GM23338 (cell line): Measurements from ENCODE around the gene TMEM244. TPM values are rescaled to one million over a fixed set of nuclear protein-coding genes. Genes with fewer than 3 reads are reported as not detected.

Experiments
- ATAC-seq: fragments of 200-7000 bp; cut with Tn5 transposase; 3 replicates; pipeline ENCODE4 v1.9.1; 2020
- DNase-seq: peaks from one replicate; pipeline ENCODE4 v3.0.0-alpha.2; 2015; ENCODE audit warnings: low spot score
- H2AFZ ChIP-seq: fragments of 200-600 bp; sonication (generic); 2 replicates; pipeline ENCODE4 v1.8.0; 2016; ENCODE audit warnings: antibody characterized with exemption, mild to moderate bottlenecking, moderate library complexity
- H3F3A ChIP-seq: fragments of 200-600 bp; sonication (generic); replicated peaks from 2 replicates; pipeline ENCODE4 v1.8.0; 2017; ENCODE audit warnings: antibody characterized with exemption, mixed run types, low read depth
- H3K27ac ChIP-seq: fragments of 200-600 bp; sonication (generic); 2 replicates; pipeline ENCODE4 v1.6.1; 2016; ENCODE audit warnings: low read depth
- H3K27me3 ChIP-seq: fragments of 200-600 bp; sonication (generic); 2 replicates; pipeline ENCODE4 v1.8.0; 2016; ENCODE audit warnings: mild to moderate bottlenecking, mixed run types, moderate library complexity; ENCODE audit not compliant: insufficient read depth
- H3K36me3 ChIP-seq: fragments of 200-600 bp; sonication (generic); 2 replicates; pipeline ENCODE4 v1.8.0; 2016; ENCODE audit warnings: mild to moderate bottlenecking; ENCODE audit not compliant: insufficient read depth
- H3K4me1 ChIP-seq: fragments of 200-600 bp; sonication (generic); 2 replicates; pipeline ENCODE4 v1.8.0; 2016; ENCODE audit warnings: mild to moderate bottlenecking, moderate library complexity; ENCODE audit not compliant: insufficient read depth
- H3K4me2 ChIP-seq: fragments of 200-600 bp; sonication (generic); 2 replicates; pipeline ENCODE4 v1.7.1; 2017; ENCODE audit warnings: mixed run types
- H3K4me3 ChIP-seq: fragments of 200-600 bp; sonication (generic); 2 replicates; pipeline ENCODE4 v1.6.1; 2016; ENCODE audit warnings: mixed run types
- H3K79me2 ChIP-seq: fragments of 200-600 bp; sonication (generic); replicated peaks from 2 replicates; pipeline ENCODE4 v1.8.0; 2017; ENCODE audit warnings: mild to moderate bottlenecking; ENCODE audit not compliant: insufficient read depth
- H3K9me2 ChIP-seq: fragments of 200-600 bp; sonication (generic); 2 replicates; pipeline ENCODE4 v1.8.0; 2017; ENCODE audit not compliant: insufficient read depth
- H4K20me1 ChIP-seq: fragments of 200-600 bp; sonication (generic); replicated peaks from 2 replicates; pipeline ENCODE4 v1.8.0; 2017; ENCODE audit warnings: mild to moderate bottlenecking; ENCODE audit not compliant: insufficient read depth
- H3K27ac Mint-ChIP-seq: 2 replicates; pipeline ENCODE4 v1.8.0; 2020; ENCODE audit warnings: inconsistent platforms, mild to moderate bottlenecking, moderate library complexity, mixed read lengths
- H3K27me3 Mint-ChIP-seq: 3 replicates; pipeline ENCODE4 v1.8.0; 2022; ENCODE audit warnings: low read depth, mild to moderate bottlenecking, moderate library complexity, mixed read lengths, inconsistent platforms; ENCODE audit not compliant: insufficient read depth, poor library complexity
- H3K36me3 Mint-ChIP-seq: 3 replicates; pipeline ENCODE4 v1.8.0; 2021; ENCODE audit warnings: low read depth, mild to moderate bottlenecking, inconsistent platforms, moderate library complexity, mixed read lengths
- H3K4me1 Mint-ChIP-seq: 3 replicates; pipeline ENCODE4 v1.8.0; 2020; ENCODE audit warnings: mild to moderate bottlenecking, inconsistent platforms, mixed read lengths
- H3K4me3 Mint-ChIP-seq: 3 replicates; pipeline ENCODE4 v1.8.0; 2021; ENCODE audit warnings: moderate library complexity, mild to moderate bottlenecking, inconsistent platforms, mixed read lengths
- H3K9me3 Mint-ChIP-seq: 3 replicates; pipeline ENCODE4 v1.8.0; 2020; ENCODE audit warnings: moderate library complexity, mild to moderate bottlenecking, inconsistent platforms, mixed read lengths
- CREB1 ChIP-seq: fragments of 250-450 bp; sonication (Bioruptor Pico); IDR thresholded peaks from 2 replicates; pipeline ENCODE4 v1.5.0; 2020; ENCODE audit warnings: low read depth, mild to moderate bottlenecking, moderate library complexity
- CTCF ChIP-seq, 2 experiments: fragments of 200-600 bp in 1 of 2; sonication (generic) in 1 of 2; conservative IDR thresholded peaks; 2 replicates each; pipeline versions ENCODE4 v1.5.1 to v1.6.1; 2016 to 2017; ENCODE audit warnings: antibody characterized with exemption in 2 of 2, low read depth in 2 of 2, mild to moderate bottlenecking in 2 of 2, moderate library complexity in 1 of 2
- EZH2 ChIP-seq: fragments of 200-600 bp; sonication (generic); IDR thresholded peaks from one replicate; pipeline ENCODE4 v1.8.0; 2017; ENCODE audit warnings: antibody characterized with exemption, mild to moderate bottlenecking, low read depth; ENCODE audit not compliant: unreplicated experiment
- EZH2phosphoT487 ChIP-seq: fragments of 200-600 bp; sonication (generic); IDR thresholded peaks from one replicate; pipeline ENCODE4 v1.8.1; 2018; ENCODE audit warnings: antibody characterized with exemption; ENCODE audit not compliant: unreplicated experiment
- JUNB ChIP-seq: IDR thresholded peaks from one replicate; pipeline ENCODE4 v1.6.1; 2016; ENCODE audit warnings: antibody characterized with exemption; ENCODE audit not compliant: unreplicated experiment
- NANOG ChIP-seq: IDR thresholded peaks from 2 replicates; pipeline ENCODE4 v1.6.1; 2016; ENCODE audit warnings: antibody characterized with exemption, borderline replicate concordance
- POLR2AphosphoS5 ChIP-seq: IDR thresholded peaks from 2 replicates; pipeline ENCODE4 v1.6.1; 2016; ENCODE audit warnings: antibody characterized with exemption, low read depth
- REST ChIP-seq: IDR thresholded peaks from one replicate; pipeline ENCODE4 v1.6.1; 2018; ENCODE audit warnings: antibody characterized with exemption; ENCODE audit not compliant: unreplicated experiment
- STAT1 ChIP-seq: IDR thresholded peaks from one replicate; pipeline ENCODE4 v1.6.1; 2016; ENCODE audit warnings: antibody characterized with exemption; ENCODE audit not compliant: unreplicated experiment
- ZNF114 ChIP-seq: fragments of 250-450 bp; sonication (Bioruptor Pico); IDR thresholded peaks from 2 replicates; pipeline ENCODE4 v1.5.0; 2020; ENCODE audit warnings: mild to moderate bottlenecking, moderate library complexity
- ZNF331 ChIP-seq: fragments of 250-450 bp; sonication (Bioruptor Pico); IDR thresholded peaks from 2 replicates; pipeline ENCODE4 v1.5.0; 2020; ENCODE audit warnings: low read depth, mild to moderate bottlenecking, moderate library complexity
- polyA plus RNA-seq: library from polyadenylated mRNA; unstranded; fragments of >200 nt; fragmentation: Nextera tagmentation; extraction: Ambion mirVana; gene quantifications from 2 replicates; pipeline ENCODE4 v1.2.1, GENCODE V29; 2016
- total RNA-seq: library from RNA; depleted of rRNA; stranded (reverse); fragments of >200 nt; shearing (Covaris generic); gene quantifications from 2 replicates; pipeline ENCODE4 v1.2.3, GENCODE V29; 2014
- TF ChIP-seq, protein P1 (sequence below): IDR thresholded peaks from 2 replicates; pipeline ENCODE4 v1.6.1; 2016; ENCODE audit warnings: antibody characterized with exemption
- TF ChIP-seq, protein P2 (sequence below): fragments of 250-450 bp; sonication (Bioruptor Pico); IDR thresholded peaks from 2 replicates; pipeline ENCODE4 v1.5.0; 2020; ENCODE audit warnings: mild to moderate bottlenecking, moderate library complexity

TMEM244 gene
- total and polyA plus RNA-seq, 2 experiments from 2014 or later: not detected

DNA sequence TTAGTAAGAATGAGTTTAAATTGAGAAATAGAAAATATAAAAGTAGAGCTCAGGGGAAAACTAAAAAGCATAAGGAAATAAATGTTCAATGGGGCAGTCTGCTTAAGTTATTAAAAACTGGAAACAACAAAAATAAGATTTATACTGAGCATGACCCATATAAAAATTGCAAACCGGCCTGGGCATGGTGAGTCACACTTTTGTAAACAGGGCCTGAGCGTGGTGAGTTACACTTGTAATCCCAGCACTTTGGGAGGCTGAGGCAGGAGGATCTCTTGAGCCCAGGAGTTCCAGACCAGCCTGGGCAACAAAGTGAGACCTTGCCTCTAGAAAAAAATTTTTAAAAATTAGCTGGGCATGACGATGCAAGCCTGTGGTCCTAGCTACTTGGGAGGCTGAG is 74.6 kb downstream of the TMEM244 start:
- Mint-ChIP-seq H3K27me3 (no peaks in the 10 kb centered on the region), H3K9me3 (no peaks in the 10 kb centered on the region), H3K4me1 (peaks cover 5% of the 10 kb centered on the region; the same call in 1 of the 3 replicates), H3K27ac (no peak overlapping the region), H3K4me3 (no peak overlapping the region), H3K36me3 (no peaks in the 10 kb centered on the region)
- no peaks in the 10 kb centered on the region for H3K36me3 ChIP-seq
- no peaks in the 10 kb centered on the region for H3K9me2 ChIP-seq
- H3K4me1 ChIP-seq: no peaks in the 10 kb centered on the region
- no peaks in the 10 kb centered on the region for H3F3A ChIP-seq
- DNase-seq: no peak
- no peaks in the 10 kb centered on the region for H4K20me1 ChIP-seq
- no peak overlapping the region for H2AFZ ChIP-seq
- H3K79me2 ChIP-seq: no peaks in the 10 kb centered on the region
- no peak overlapping the region for H3K4me2 ChIP-seq
- no peak for ATAC-seq
- H3K4me3 ChIP-seq: no peak overlapping the region
- no peak for TF ChIP-seq EZH2phosphoT487
- TF ChIP-seq, protein P1, sequence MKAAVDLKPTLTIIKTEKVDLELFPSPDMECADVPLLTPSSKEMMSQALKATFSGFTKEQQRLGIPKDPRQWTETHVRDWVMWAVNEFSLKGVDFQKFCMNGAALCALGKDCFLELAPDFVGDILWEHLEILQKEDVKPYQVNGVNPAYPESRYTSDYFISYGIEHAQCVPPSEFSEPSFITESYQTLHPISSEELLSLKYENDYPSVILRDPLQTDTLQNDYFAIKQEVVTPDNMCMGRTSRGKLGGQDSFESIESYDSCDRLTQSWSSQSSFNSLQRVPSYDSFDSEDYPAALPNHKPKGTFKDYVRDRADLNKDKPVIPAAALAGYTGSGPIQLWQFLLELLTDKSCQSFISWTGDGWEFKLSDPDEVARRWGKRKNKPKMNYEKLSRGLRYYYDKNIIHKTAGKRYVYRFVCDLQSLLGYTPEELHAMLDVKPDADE: no peak
- no peak for TF ChIP-seq JUNB
- no peak for TF ChIP-seq REST
- no peak for TF ChIP-seq EZH2
- TF ChIP-seq, protein P2, sequence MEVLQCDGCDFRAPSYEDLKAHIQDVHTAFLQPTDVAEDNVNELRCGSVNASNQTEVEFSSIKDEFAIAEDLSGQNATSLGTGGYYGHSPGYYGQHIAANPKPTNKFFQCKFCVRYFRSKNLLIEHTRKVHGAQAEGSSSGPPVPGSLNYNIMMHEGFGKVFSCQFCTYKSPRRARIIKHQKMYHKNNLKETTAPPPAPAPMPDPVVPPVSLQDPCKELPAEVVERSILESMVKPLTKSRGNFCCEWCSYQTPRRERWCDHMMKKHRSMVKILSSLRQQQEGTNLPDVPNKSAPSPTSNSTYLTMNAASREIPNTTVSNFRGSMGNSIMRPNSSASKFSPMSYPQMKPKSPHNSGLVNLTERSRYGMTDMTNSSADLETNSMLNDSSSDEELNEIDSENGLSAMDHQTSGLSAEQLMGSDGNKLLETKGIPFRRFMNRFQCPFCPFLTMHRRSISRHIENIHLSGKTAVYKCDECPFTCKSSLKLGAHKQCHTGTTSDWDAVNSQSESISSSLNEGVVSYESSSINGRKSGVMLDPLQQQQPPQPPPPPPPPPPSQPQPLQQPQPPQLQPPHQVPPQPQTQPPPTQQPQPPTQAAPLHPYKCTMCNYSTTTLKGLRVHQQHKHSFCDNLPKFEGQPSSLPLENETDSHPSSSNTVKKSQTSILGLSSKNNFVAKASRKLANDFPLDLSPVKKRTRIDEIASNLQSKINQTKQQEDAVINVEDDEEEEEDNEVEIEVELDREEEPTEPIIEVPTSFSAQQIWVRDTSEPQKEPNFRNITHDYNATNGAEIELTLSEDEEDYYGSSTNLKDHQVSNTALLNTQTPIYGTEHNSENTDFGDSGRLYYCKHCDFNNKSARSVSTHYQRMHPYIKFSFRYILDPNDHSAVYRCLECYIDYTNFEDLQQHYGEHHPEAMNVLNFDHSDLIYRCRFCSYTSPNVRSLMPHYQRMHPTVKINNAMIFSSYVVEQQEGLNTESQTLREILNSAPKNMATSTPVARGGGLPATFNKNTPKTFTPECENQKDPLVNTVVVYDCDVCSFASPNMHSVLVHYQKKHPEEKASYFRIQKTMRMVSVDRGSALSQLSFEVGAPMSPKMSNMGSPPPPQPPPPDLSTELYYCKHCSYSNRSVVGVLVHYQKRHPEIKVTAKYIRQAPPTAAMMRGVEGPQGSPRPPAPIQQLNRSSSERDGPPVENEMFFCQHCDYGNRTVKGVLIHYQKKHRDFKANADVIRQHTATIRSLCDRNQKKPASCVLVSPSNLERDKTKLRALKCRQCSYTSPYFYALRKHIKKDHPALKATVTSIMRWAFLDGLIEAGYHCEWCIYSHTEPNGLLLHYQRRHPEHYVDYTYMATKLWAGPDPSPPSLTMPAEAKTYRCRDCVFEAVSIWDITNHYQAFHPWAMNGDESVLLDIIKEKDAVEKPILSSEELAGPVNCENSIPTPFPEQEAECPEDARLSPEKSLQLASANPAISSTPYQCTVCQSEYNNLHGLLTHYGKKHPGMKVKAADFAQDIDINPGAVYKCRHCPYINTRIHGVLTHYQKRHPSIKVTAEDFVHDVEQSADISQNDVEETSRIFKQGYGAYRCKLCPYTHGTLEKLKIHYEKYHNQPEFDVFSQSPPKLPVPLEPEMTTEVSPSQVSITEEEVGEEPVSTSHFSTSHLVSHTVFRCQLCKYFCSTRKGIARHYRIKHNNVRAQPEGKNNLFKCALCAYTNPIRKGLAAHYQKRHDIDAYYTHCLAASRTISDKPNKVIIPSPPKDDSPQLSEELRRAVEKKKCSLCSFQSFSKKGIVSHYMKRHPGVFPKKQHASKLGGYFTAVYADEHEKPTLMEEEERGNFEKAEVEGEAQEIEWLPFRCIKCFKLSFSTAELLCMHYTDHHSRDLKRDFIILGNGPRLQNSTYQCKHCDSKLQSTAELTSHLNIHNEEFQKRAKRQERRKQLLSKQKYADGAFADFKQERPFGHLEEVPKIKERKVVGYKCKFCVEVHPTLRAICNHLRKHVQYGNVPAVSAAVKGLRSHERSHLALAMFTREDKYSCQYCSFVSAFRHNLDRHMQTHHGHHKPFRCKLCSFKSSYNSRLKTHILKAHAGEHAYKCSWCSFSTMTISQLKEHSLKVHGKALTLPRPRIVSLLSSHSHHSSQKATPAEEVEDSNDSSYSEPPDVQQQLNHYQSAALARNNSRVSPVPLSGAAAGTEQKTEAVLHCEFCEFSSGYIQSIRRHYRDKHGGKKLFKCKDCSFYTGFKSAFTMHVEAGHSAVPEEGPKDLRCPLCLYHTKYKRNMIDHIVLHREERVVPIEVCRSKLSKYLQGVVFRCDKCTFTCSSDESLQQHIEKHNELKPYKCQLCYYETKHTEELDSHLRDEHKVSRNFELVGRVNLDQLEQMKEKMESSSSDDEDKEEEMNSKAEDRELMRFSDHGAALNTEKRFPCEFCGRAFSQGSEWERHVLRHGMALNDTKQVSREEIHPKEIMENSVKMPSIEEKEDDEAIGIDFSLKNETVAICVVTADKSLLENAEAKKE (CRISPR knock-in tag): no peak
- no peak for TF ChIP-seq CREB1 (CRISPR knock-in tag)
- no peak for TF ChIP-seq NANOG
- TF ChIP-seq STAT1: no peak
- TF ChIP-seq ZNF331 (CRISPR knock-in tag): no peak
- no peak for TF ChIP-seq ZNF114 (CRISPR knock-in tag)
- TF ChIP-seq POLR2AphosphoS5: no peak
- no peak for TF ChIP-seq CTCF (conservative IDR thresholded peaks at IDR 0.05; ENCODE audit: low read depth in 2 of 2)
- H3K27me3 ChIP-seq: no peaks in the 10 kb centered on the region
- H3K27ac ChIP-seq: no peak overlapping the region
